Stimulated activated CD4-positive, alpha-beta T cell treated with anti-CD3 and anti-CD28 coated beads, Interleukin-15, amount 100 ng/mL, for 1 hour (primary cell): ENCODE results near the gene PRAC2.

Experiments
- DNase-seq, 2 donors: peaks; one replicate each; pipeline ENCODE4 v3.0.0-alpha.2; 2020; ENCODE audit warnings: low read depth in 1 of 2, low spot score in 1 of 2

PRAC2 gene

DNA sequence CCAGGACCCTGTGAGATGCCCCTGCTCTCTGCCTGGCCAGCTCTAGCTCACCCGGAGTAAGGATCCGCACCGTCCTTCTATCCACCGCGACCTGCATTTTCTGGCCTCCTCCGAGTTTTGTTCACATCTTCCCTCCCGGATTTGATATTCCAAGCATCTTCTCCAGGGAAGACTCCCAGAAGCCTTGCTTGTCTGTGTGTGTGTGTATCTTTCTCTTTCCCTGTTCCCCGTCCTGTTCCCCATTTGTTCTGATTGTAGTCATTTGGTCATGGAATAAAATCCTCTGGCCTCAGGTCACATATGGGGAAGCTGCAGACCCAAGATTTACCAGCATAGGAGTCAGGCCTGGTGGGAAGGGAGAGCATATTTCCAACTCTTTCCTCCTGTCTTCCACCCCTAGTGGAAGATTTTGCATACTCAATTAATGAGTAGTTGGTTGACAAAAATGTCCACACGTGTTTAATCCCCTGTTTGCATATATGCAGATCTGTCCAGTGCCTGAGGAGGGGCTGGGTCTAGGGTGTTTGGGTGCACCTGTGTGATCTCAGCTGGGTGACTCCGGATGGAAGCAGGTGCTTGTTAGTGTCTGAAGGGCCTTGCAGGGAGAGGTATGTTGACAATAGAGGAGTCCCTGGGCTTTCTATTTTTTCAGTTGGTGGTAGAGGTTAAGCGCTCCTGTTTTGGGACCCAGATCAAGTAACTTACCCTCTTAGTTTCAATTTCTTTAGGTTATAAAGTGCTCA lies 2.5 kb upstream of the PRAC2 start:
- DNase-seq, result no peak

DNA sequence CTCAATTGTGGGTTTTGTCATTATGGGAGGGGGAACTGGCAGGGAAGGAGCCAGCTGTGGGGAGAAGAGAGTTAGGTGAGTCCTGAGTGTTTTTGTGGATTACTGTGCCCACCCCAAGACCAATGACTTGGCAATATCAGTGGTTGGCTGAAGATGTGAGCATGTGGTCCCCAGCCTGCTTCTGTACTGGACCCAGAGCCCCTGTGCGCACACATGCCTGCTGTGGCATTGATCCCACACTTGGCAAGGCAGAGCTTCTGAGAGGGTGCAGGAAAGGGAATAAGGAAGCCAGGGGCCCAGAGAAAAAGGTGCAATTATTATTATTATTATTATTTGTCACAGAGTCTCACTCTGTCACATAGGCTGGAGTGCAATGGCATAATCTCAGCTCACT lies 2.0 kb upstream of the PRAC2 start:
- DNase-seq, result no peak

- no peak for DNase-seq
Measured at GRCh38 chr17:48722201-48722907, 631 bp upstream of the PRAC2 start, which contains the start of gene PRAC1. Gene PRAC1 (minus strand): TSS chr17:48722518. CDS start chr17:48722392, 126 bp downstream.

- no peak for DNase-seq
Measured at GRCh38 chr17:48723423-48724250, 652 bp downstream of the PRAC2 start.

DNA sequence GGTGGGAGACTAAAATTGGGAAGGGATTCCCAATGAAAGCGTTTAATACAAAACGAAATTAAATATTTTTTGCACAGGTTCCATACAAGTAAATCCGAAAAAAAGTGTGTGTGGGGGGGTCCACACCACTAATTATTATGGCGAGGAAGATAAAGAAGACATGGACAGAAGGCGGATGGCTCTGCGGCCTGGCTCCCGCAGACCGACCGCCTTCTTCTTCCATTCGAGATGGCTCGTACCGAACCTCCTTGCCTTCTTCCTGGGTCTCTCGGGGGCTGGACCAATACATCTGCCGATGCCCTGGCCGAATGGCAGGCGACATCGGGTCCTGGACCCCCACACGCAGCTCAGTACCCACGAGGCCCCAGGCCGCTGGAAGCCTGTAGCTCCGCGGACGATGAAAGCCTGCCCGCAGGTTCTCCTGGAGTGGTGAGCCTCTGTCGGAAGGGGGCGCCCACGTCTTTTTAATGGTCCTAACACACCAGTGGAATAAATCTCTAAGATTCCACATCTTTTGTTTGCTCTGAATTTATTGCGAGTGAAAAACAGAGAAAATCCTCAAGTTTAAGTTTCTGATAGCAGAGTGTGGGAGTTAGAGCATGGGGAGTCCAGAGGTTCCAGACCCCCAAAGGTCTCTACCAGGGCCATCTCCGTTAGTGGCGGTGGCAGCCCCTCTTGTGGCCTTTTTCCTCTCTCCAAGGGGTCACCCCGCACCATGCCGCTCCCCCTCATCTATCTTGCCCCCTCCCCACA lies 1.4 kb downstream of the PRAC2 start:
- DNase-seq, result peak; percentile 21 to 66

DNA sequence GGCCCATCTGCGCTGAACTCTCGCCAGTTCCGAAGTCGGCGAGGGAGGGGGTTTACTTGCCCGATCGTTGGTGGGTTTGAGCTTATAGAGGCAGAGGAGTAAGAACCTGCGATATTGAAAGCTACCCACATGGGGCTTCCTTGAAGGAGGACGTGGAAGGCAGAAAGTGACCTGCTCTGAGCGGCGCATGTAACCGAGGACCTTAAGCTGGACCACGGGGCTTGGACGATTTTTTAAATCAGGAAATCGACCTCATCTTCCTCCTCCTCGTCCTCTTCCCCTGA lies 2.0 kb downstream of the PRAC2 start:
- DNase-seq, result no peak

DNA sequence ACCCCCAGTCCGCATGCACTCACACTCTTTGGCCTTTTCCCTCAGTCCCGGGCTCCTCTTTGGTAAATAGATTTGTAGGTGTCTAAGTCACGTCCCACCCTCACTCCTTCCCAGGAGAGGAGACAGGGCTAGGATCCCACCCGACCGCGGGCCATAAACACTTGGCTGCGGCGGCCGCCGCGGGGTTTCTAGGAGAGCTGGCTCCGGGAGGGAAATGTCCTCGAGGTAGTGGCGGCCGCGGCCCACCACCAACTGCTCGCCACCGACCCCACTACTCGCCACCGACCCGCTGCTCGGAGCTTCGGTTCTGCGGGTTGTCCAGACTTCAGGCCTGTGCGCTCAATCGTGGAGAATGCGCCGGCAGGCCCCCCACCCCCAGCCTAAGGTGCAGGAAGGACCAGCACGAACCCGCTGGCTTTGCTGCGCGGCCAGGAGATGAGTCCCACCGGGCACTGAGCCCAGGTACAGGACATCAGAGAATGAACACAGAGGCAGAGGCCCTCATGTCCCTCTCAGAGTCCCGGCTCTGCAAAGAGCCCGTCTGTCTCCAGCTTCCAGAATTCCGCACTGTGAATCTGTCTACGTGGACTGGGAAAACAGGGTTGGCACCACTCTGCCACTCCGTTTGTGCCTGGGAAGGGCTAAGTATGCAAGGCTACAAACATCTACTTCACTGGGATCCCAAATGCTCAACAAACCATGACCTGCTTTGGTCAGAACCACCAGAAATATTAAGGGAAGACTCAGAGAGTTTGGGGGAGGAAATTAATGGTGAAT lies 2.5 kb downstream of the PRAC2 start:
- DNase-seq, result no peak

GRCh38 chr17:48726114-48726915 lies 3.3 kb downstream of the PRAC2 start:
- no peak for DNase-seq

DNA sequence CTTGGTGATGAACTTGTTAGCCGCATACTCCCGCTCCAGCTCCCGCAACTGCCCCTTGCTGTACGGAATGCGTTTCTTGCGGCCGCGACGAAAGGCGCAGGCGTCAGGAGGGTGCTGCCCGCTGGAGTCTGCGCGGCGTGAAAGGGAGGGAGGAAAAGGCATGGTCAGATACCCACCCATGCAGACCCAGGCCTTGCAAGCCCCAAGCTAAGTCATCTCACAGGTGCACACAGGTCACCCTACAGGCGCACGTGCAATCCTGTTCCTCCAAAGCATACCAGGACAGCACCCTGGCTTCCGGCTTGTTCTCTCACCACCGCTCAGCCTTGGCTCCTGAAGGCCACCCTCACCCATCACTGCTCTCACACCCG lies 3.9 kb downstream of the PRAC2 start:
- DNase-seq, result no peak

- no peak for DNase-seq
Measured at GRCh38 chr17:48727415-48728175, 4.6 kb downstream of the PRAC2 start.

- DNase-seq, result no peak
Measured at GRCh38 chr17:48728232-48729231, 5.5 kb downstream of the PRAC2 start, which contains the start of gene HOXB13. Gene HOXB13 (minus strand): TSS chr17:48728750. CDS start chr17:48728593, 157 bp downstream.

DNA sequence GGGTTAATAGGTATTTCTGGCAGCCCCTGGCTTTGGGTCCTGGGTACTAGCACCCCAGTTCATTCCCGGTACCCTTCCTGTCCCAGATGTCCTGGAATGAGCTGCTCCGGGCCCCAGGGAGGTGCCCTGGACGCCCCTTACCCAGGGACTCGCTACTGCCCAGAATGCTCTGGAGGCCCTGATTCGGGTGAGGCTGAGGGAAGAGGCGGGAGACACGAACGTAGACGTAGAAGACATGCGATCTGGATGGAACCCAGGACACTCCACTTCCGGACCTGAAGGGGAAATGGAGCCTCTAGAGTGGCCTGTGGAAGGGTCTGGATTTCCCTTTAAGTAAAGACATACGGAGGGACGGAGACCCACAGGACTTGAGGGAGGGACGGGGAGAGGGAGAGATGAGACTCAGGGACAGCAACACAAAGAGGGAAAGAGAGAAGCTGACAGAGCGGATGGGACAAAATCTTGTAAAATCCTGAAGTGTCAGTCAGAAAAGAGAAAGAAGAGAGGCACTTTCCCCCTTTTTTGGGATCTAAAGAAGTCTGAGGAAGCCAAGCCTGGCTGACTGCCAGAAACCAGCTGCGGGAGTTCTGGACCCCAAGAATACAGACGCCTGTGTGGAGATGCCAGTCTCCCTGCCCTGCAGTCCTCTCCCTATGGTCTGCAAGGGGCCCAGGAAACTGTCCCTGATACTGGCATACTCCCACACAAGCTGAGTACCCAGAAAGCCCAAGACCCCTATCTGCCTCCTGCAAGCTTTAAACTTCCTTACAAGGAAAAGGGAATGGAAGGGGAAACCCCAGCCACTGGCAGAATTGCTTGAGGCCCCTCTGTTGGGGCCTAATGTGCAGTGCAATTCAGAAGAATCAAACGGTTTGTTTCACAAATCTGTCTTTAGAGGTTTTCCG lies 6.6 kb downstream of the PRAC2 start:
- no peak for DNase-seq

DNA sequence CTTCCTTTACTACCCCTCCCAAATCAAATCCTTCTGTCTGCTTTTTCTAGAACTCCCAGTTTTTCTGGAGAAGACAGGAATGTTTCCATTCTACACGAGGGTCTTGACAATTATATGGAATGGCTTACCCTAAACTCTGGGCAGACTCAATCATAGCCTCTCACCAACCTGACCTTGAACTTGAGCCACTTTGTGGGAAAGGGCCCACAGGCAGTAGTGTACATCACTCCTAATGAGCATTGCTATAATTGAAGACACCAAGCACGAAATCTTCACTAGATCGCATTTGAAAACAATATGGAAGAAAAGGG lies 7.2 kb downstream of the PRAC2 start:
- DNase-seq, result no peak

GRCh38 chr17:48731355-48731754 lies 8.4 kb downstream of the PRAC2 start:
- DNase-seq, result no peak

- DNase-seq, result no peak
Measured at GRCh38 chr17:48732688-48733629, 10.0 kb downstream of the PRAC2 start.
